Activated CD8-positive, alpha-beta memory T cell treated with anti-CD3 and anti-CD28 coated beads, Interleukin-2, amount 50 U/mL, for 1 hour (primary cell): ENCODE data around the gene PRG2.

ENCODE experiments used
- DNase-seq: peaks from one replicate; pipeline ENCODE4 v3.0.0-alpha.2; 2020; ENCODE audit errors: extremely low read depth

Gene PRG2

DNA sequence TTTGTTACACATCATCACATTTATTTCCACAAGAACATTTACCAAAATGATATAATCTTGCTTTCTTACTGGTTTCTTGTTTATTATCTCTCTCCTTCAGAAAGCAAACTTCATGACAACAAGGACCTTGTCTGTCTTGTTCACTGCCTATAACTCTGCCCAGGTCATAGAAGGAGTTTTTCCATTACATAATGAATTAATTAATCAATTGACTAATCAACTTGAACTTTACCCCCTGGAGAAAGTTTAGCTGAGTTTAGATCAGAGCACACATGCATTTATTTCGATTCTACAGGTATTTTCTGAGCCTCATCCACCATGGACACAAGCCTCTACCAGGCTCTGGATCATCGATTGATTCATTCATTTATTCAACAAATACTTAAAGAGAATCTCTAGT, 6.3 kb upstream of the PRG2 start:
- DNase-seq: no peak

DNA sequence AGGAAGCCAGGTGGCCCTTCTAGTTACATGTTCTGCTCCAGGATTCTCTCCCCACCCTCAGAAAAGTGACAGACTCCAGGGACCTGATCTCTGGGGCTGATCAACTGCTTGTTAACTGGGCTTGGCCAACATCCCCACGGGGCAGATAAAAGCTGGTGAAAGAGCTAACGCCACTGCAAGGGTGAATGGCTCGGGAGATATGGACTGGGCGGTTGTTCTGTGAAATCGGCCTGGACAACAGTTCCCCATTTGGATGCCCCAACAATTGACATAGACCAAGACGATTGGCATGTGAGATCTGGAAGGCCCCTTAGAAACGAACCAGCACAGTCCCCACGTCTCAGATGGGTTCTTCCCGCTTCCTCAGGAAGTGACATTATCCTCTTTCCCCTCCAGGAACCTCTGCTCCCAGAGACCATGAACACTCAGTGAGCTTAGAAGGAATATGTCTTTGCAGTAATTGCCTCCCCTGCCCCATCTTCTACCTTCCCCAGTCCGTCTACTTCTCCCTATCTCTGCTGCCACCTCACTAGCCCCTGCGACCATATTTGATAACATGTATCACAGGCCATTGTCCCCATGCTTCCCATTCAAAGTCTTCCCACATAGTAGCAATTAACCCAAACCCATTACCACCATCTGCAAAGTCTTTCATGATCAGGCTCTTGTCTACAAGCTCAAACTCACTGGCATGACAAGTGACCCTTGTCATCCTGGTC, 5.6 kb upstream of the PRG2 start:
- DNase-seq: no peak

GRCh38 chr11:57394203-57394965, 3.9 kb upstream of the PRG2 start:
- DNase-seq: no peak

GRCh38 chr11:57392763-57393105, 2.3 kb upstream of the PRG2 start:
- no peak for DNase-seq

DNA sequence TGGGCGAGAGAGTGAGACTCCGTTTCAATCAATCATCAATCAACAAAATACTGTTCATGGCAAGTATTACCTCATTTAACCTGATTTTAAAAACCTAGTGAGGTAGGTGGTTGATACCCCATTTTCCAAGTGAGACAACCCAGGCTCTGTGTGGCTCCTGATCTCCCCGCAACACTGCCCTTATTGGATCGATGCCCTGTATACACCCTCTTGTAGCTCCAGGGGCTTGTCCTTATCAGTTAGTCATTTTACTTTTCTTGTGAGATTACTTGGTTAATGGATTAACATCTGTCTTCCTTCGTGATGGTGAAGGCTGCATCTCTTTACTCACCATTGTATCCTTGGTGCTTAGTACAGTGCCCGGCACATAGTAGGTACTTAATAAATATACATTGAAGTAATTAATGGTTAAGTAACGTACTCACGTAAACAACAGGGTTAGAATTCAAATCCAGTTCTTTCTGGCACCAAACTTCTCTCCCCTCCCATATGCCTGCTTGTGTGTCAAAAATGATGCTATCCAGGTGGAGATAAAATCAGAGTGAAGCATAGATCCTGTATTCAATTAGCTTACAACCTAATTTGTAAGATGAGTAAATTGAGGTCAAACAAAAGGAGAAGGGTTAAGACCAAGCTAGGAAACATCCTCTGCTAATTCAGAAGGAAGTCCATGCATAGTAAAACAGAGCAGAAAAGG, 1.8 kb upstream of the PRG2 start:
- DNase-seq: no peak

DNA sequence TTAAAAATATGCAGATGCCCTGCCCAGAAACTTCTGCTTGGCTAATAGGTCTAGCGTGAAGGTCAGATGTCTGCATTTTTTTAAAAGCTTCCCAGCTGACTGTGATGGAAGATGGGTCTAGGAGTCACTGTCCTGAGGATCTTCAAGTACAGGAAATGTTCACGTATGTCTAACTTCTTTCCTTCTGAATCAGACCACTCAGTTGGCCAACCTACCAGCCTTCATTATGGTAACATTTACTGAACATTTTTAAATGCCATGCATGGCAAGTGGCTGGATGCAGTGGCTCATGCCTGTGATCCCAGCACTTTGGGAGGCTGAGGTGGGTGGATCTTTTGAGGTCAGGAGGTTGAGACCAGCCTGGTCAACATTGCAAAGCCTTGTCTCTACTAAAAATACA, 1.1 kb upstream of the PRG2 start:
- no peak for DNase-seq

DNA sequence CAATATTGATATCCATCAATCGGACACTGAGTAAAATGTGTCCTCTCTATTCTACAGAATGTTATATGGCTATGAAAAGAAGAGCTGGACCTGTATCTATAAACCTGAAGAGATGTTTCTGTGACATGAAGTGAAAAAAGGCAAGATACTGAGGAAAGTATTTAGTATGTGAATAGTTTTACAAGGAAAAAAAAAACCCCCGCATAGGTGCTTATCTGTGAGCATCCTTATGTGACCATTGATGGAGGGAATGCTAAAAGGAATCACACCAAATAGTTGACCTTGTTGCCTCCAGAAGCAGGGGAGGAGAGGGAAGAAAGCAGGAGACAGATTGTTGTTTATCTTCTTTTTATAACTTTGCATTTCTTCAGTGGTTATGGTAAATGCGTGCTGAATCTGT, 661 bp upstream of the PRG2 start:
- DNase-seq: no peak

DNA sequence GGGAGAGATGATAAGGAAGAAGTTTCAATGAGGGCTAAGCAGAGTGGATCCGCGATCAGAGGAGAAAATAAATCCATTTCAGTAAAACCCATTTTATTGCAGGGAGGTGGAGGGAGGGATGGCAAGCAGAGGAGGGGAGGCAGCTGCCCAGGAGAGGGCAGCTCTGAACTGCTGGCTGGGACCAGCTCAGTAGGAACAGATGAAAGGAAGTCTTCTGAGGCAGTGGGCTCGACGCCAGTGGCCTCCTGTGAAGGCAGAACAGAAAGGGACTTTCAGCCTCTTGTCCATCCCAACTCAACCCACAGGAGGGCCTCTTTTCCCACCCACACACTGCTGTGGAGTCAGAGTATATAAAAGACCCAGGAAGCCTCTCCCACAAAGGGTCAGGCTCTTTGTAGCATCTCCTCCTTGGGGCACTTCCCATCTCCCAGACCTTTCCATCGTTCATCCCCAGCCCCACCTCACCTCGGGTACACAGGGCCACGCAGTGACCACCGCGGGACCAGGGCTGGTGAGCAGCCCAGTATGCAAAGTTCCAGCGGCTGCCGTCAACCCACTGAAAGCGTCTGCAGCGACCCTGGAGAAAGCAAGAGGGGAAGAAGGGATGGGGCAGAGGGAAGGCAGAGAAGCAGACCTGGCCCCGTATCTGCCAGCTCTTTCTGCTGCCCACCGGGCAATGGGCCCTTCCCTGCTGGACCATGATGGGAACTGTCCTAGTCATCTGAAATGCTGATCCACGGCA, 3.0 kb downstream of the PRG2 start:
- DNase-seq: no peak

- DNase-seq: no peak
Measured at GRCh38 chr11:57386178-57386940, 4.1 kb downstream of the PRG2 start.

DNA sequence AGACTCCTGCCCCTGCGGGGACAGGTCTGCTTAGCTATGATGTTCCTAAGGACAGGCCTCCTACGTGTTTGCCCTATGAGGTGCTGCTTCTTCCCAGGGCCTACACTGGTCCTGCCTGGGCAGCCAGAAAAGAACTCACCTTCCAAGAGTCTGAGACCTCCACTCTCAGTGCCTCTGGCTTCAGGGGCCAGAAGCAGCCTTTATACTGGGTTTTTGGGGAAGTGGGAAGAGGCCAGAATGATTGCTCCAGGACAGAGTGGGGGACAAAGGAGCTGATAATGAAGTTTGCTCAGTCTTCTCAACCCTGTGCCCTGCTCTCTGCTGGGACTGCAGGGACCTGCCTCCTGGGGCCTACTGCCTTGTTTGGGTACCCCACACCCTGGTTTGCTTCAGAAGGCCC, 9.5 kb downstream of the PRG2 start, which contains the start of gene PRG3:
PRG3 (minus strand) TSS at position 176 of the 400 bp plus-strand sequence. CDS start 442 bp downstream, outside the sequence.
- no peak for DNase-seq

DNA sequence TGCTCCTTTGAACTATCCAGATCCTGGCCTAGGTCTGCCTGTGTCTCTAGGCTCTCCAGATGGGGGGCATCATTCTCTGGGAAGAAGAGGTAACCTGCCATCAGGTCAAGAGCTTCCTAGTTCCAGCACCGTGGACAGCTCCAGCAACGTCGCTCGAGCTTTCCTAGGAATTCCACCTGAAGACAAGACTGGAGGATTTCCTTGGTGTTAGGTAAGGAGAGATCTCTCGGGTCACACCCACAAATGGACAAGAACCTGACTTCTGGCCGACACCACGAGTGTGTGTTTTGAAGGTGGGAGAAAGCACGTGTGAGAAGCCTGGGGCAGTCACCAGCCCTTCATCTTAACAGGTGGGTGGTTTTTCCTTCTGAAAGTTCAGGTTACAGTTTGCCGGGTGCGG, 10.7 kb downstream of the PRG2 start:
- DNase-seq: no peak

GRCh38 chr11:57378186-57378585, 12.3 kb downstream of the PRG2 start:
- DNase-seq: no peak

GRCh38 chr11:57377107-57377506, 13.3 kb downstream of the PRG2 start:
- no peak for DNase-seq

DNA sequence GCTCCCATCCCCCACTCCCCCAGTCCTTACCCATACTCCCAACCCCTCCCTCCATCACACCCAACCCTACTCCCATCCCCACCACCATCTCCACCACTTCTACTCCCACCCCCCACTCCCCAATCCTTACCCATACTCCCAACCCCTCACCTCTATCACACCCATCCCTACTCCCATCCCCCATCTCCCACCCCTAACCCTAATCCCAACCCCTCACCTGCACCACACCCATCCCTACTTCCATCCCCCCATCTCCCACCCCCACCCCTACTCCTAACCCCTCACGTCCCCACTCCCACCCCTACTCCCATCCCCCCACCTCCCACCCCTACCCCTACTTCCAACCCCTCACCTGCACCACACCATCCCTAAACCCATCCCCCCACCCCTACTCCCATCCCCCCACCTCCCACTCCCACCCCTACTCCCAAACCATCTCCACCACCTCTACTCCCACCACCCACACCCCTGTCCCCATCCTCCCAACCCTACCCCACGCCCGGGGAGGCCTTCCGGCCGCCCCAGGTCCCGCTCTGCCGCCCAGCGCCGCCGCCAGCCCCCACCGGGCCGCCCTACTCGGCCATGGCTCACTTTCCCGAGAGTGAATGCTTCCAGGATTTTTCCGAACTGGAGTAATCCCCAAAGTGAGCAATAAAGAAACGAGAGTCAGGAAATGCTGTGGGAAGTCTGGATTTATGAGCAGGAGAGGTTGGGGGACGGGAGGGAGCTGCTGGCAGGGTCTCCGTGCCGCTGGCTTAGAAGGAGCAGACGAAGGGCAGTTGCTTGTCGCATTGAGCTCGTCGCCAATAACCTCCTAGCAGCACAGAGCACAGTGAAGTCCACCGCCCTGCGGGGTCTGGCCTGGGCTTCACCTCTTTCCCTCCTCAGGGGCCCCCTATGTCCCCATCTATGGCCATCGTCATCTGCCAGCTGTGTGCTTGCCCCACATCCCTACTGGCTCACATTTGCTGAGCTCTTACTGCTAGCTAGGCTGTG, 14.1 kb downstream of the PRG2 start:
- DNase-seq: no peak

GRCh38 chr11:57375490-57375889, 15.0 kb downstream of the PRG2 start:
- no peak for DNase-seq

DNA sequence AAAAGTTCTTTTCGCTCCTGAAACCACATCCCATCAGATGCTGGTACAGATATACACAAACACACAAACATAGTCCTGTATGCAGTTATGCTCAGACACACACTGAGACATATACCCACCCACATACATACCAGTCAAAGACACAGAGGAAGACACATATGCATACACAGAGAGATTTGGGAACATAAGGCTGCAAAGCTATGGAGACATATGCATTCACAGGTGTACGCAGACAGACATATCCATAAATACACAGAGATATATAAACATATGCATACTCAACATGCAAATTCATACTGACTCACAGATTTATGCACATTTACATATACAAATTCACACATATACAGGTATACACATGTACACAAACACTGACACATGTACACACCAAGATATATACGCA, 15.5 kb downstream of the PRG2 start:
- no peak for DNase-seq

DNA sequence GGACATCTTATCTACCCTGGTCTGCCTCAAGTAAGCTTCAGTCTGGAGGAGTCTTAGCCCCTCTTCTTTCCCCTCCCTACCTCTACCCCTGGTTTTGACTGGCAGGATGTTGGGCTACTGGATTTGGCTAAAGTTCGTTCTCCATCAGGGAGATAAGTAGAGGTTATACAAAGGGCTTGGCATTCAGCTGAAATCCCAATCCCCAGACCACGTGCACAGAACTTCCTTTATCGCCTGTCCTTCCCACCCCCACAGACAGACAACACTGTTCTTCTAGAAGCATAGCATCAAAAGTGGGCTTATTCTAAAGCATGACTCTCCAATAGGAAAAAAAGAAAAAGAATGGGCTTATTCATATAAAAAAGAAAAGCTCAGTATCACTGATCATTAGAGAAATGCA, 17.3 kb downstream of the PRG2 start:
- DNase-seq: no peak

DNA sequence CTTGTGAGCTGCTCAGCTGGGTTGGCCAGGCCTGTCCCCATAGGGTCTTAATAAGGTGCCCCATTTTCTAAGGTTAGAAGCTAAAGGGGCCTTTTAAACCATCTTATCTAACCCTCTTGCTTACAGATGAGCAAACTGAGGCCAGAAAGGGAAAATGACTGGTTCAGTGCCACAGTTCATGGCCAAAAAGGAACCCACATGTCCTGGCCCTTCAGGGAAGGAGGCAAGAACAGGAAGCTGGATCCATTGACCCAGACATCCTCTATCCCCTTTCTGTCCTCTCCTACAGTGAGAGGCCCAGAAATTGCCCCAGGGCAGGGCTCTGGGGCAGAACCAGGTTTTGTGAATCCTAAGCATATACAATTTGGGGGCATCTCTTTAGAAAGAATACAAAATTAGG, 19.5 kb downstream of the PRG2 start:
- DNase-seq: no peak

DNA sequence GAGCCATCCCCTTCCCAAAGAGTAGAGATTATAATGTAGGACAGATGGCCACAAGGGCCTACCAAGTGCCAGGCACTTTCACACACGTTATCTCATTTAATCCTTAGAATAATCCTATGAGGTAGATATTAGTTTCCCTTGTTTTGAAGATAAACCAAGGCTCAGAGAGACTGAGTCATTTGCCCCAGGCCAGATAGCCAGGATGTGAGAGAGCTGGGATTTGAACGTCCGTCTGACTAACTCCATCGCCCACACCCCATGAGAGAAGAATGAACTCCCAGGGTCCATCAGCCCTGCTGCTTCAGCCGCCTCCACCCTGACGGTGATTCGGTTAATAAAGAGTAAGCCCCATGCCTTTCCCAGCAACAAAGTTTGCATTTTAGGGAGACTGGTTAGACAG, 20.2 kb downstream of the PRG2 start:
- no peak for DNase-seq

DNA sequence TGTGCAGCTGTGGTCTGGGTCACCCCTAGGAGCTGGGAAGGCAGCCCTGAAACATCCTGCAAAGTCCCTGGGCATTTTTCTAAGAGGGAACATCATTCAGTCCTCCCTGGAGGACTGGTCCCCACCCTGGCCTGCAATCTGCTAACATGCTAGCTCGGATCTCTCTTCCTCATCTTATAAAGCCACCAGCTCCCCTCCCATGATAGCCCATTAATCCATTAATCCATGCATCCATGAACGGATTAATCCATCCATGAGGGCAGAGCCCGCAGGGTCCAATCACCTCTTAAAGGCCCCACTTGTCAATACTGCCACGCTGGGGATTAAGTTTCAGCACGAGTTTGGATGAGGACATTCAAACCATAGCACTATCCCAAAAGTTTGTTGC, 21.6 kb downstream of the PRG2 start:
- DNase-seq: no peak
